ENCODE data around the gene DUOX1. TPM values are rescaled to one million over a fixed set of nuclear protein-coding genes. Genes with fewer than 3 reads are reported as not detected.

DUOX1 gene
- total and polyA plus RNA-seq, 2 of the 13 experiments (the other 11 are each of a cell fraction or from before 2014, with no cell fraction given), result 0.03 TPM; not detected in 1

GRCh38 chr15:45200799-45201556 lies 71.2 kb downstream of the DUOX1 start (continued):
- TF ChIP-seq GLI4 (CRISPR knock-in tag; IDR thresholded peaks at IDR 0.05; ENCODE audit: borderline replicate concordance) (no peak), PRDM10 (CRISPR knock-in tag; IDR thresholded peaks at IDR 0.05; ENCODE audit: low read depth) (no peak), NAIF1 (CRISPR knock-in tag; IDR thresholded peaks at IDR 0.05; ENCODE audit: borderline replicate concordance) (no peak), PITX1 (CRISPR knock-in tag; IDR thresholded peaks at IDR 0.05) (peak; percentile 30; the same call in 1 of the 2 replicates), SSRP1 (CRISPR knock-in tag; IDR thresholded peaks at IDR 0.05) (no peak), NFE2L2 (IDR thresholded peaks at IDR 0.05; ENCODE audit: low read length) (no peak), MEF2D (CRISPR knock-in tag; IDR thresholded peaks at IDR 0.05) (peak; percentile 53; the same call in 1 of the 2 replicates), CREB1 (IDR thresholded peaks at IDR 0.05) (no peak), CREB1 (CRISPR knock-in tag; IDR thresholded peaks at IDR 0.05) (no peak; the same call in 1 of the 2 replicates), ZNF749 (CRISPR knock-in tag; IDR thresholded peaks at IDR 0.05; ENCODE audit: borderline replicate concordance) (0 out of 2 replicates have a peak, but pooled peaks have one; percentile 20), MTERF4 (CRISPR knock-in tag; IDR thresholded peaks at IDR 0.05) (no peak), SMARCC2 (IDR thresholded peaks at IDR 0.05) (no peak), ZBTB8A (CRISPR knock-in tag; IDR thresholded peaks at IDR 0.05; ENCODE audit: borderline replicate concordance, low read depth) (no peak), ZIK1 (CRISPR knock-in tag; IDR thresholded peaks at IDR 0.05; ENCODE audit: borderline replicate concordance, low read depth) (no peak), HNF4G (IDR thresholded peaks at IDR 0.05; ENCODE audit: borderline replicate concordance, low read depth, low read length) (no peak), HNF4G (CRISPR knock-in tag; IDR thresholded peaks at IDR 0.05; ENCODE audit: borderline replicate concordance, low read depth) (0 out of 2 replicates have a peak, but pooled peaks have one; percentile 59), HMGA1 (CRISPR knock-in tag; conservative IDR thresholded peaks at IDR 0.05) (no peak), SAFB2 (CRISPR knock-in tag; IDR thresholded peaks at IDR 0.05; ENCODE audit: borderline replicate concordance, low read depth) (no peak), GZF1 (CRISPR knock-in tag; IDR thresholded peaks at IDR 0.05) (no peak)
- TF ChIP-seq, protein P1, sequence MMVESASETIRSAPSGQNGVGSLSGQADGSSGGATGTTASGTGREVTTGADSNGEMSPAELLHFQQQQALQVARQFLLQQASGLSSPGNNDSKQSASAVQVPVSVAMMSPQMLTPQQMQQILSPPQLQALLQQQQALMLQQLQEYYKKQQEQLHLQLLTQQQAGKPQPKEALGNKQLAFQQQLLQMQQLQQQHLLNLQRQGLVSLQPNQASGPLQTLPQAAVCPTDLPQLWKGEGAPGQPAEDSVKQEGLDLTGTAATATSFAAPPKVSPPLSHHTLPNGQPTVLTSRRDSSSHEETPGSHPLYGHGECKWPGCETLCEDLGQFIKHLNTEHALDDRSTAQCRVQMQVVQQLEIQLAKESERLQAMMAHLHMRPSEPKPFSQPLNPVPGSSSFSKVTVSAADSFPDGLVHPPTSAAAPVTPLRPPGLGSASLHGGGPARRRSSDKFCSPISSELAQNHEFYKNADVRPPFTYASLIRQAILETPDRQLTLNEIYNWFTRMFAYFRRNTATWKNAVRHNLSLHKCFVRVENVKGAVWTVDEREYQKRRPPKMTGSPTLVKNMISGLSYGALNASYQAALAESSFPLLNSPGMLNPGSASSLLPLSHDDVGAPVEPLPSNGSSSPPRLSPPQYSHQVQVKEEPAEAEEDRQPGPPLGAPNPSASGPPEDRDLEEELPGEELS (CRISPR knock-in tag; IDR thresholded peaks at IDR 0.05), result peak; percentile 39; the same call in 1 of the 2 replicates
- TF ChIP-seq, protein P2, sequence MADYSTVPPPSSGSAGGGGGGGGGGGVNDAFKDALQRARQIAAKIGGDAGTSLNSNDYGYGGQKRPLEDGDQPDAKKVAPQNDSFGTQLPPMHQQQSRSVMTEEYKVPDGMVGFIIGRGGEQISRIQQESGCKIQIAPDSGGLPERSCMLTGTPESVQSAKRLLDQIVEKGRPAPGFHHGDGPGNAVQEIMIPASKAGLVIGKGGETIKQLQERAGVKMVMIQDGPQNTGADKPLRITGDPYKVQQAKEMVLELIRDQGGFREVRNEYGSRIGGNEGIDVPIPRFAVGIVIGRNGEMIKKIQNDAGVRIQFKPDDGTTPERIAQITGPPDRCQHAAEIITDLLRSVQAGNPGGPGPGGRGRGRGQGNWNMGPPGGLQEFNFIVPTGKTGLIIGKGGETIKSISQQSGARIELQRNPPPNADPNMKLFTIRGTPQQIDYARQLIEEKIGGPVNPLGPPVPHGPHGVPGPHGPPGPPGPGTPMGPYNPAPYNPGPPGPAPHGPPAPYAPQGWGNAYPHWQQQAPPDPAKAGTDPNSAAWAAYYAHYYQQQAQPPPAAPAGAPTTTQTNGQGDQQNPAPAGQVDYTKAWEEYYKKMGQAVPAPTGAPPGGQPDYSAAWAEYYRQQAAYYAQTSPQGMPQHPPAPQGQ (CRISPR knock-in tag; IDR thresholded peaks at IDR 0.05; ENCODE audit: borderline replicate concordance), result no peak
